Heart left ventricle (tissue), 16 donors: ENCODE measurements around the gene MCC. TPM values are rescaled to one million over a fixed set of nuclear protein-coding genes. Genes with fewer than 3 reads are reported as not detected.

Experiments
- ATAC-seq, 4 donors: fragments of 200-7000 bp; cut with Tn5 transposase; one replicate each; pipeline ENCODE4 v1.9.1; 2020 to 2022; ENCODE audit warnings: moderate library complexity in 4 of 4, mild to moderate bottlenecking in 3 of 4, moderate number of reproducible peaks in 1 of 4
- DNase-seq, 5 donors: peaks; one replicate each; pipeline ENCODE4 v3.0.0-alpha.2; 2020
- H3K27ac ChIP-seq, 12 donors: fragments of 200-600 bp; sonication (generic) in 4 of 12; one replicate each; pipeline versions ENCODE4 v1.5.0 to v1.8.0; 2016 to 2022; ENCODE audit warnings: mild to moderate bottlenecking in 2 of 12
- H3K27me3 ChIP-seq, 9 donors: fragments of 200-600 bp; sonication (generic) in 2 of 9; one replicate each; pipeline versions ENCODE4 v1.5.1 to v1.8.0; 2016 to 2022; ENCODE audit warnings: mild to moderate bottlenecking in 3 of 9
- H3K36me3 ChIP-seq, 9 donors: fragments of 200-600 bp; sonication (generic) in 2 of 9; one replicate each; pipeline versions ENCODE4 v1.5.0 to v1.8.0; 2018 to 2022; ENCODE audit warnings: mild to moderate bottlenecking in 2 of 9
- H3K4me1 ChIP-seq, 12 donors: fragments of 200-600 bp; sonication (generic) in 4 of 12; one replicate each; pipeline versions ENCODE4 v1.5.0 to v1.8.0; 2016 to 2022; ENCODE audit warnings: mild to moderate bottlenecking in 3 of 12
- H3K4me3 ChIP-seq, 12 donors: fragments of 200-600 bp; sonication (generic) in 4 of 12; one replicate each; pipeline versions ENCODE4 v1.5.0 to v1.8.0; 2017 to 2022; ENCODE audit warnings: mild to moderate bottlenecking in 9 of 12, moderate library complexity in 4 of 12
- H3K9me3 ChIP-seq, 12 donors: fragments of 200-600 bp; sonication (generic) in 4 of 12; one replicate each; pipeline versions ENCODE4 v1.5.0 to v1.8.0; 2016 to 2022; ENCODE audit warnings: mild to moderate bottlenecking in 1 of 12
- POLR2A ChIP-seq, 2 donors: fragments of 450-650 bp; IDR thresholded peaks; one replicate each; pipeline ENCODE4 v1.6.1; 2017; ENCODE audit warnings: antibody characterized with exemption in 2 of 2, mild to moderate bottlenecking in 2 of 2, moderate library complexity in 2 of 2
- WGBS, 4 donors: extraction: QIAGEN DNeasy Blood & Tissue Kit in 2 of 4; methylation state at CpG; one replicate each; pipeline versions ENCODE4 v1.1.5 to v1.1.7; 2013 to 2018; 5-methylcytosine and 5-hydroxymethylcytosine counted together
- intact Hi-C, 10 donors: fragments of 100-400 bp; cut with DNase I; formaldehyde crosslinking; loops; one replicate each; pipeline versions ENCODE4 v1.11.1 to v1.14.2; 2022
- polyA plus RNA-seq, 2 donors: library from polyadenylated mRNA; stranded (reverse); fragments of 200-250 nt; gene quantifications; one replicate each; pipeline ENCODE4 v1.2.3, GENCODE V29; 2013
- total RNA-seq, 9 donors: library from RNA; depleted of rRNA in 2 of 9; stranded (reverse); fragments of >200 nt in 2 of 9; fragmentation: NEBNext Ultra II Directional in 3 of 9; extraction: Animal tissue kit (Norgen Biotek cat#: 25700) in 3 of 9; gene quantifications; one replicate each; pipeline versions ENCODE4 v1.1.0 to v1.2.4, GENCODE V29; 2016 to 2023
- TF ChIP-seq, protein P1 (sequence below), 12 donors: fragments of 200-600 bp; sonication (generic) in 4 of 12; IDR thresholded peaks; one replicate each; pipeline versions ENCODE4 v1.5.0 to v1.8.0; 2018 to 2022; ENCODE audit warnings: antibody characterized with exemption in 12 of 12, mild to moderate bottlenecking in 5 of 12
- donor health status: ischemic (EF 13 %, LVEDD 7.1; RV severe dilation, severe dysfunction).
- donor health status: healthy with polysubstance abuse.
- donor health status: DM: no; HTN: yes; CAD: no.
- donor health status: DM: no; HTN: no; CAD: no.
- donor health status: ischemic (EF 25% LVEDD 6.9; RV normal size, moderate dysfunction).
- donor health status: ischemic (EF 25% LVEDD 5.7; RV mildly dilated, moderate dysfunction).
- donor health status: healthy.
- donor health status: DM: yes; HTN: yes; CAD: no.
- donor health status: ischemic (EF 35%, LVEDD 5.7; RV mildly dilated, moderate dysfunction).
- donor health status: nonischemic (EF 11% LVEDD 7.7; RV severe dilation, severe dysfunction).
- donor health status: DM: yes; HTN: yes; CAD: no.
- donor health status: PGD.
- donor health status: ischemic (EF 29% LVEDD 5.4; RV normal size, mild dysfunction).
- donor health status: nonischemic (EF 23%, LVEDD 6.1; RV moderate dilation, normal function).

The MCC gene
- total and polyA plus RNA-seq, 11 donors = 6.1 to 33.8 (median 24.3) TPM

GRCh38 chr5:113000466-113000865 lies 487.8 kb downstream of the MCC start:
- H3K9me3 ChIP-seq = no peaks in the 10 kb centered on the region
- WGBS, 4 donors = 73 to 83% (median 79%) methylated on average over 2 of the region's 2 CpGs
- peaks cover 0 to 14% (median 5%) of the 10 kb centered on the region in 12 donors for H3K4me1 ChIP-seq
- DNase-seq (no peak), ATAC-seq (no peak)
- TF ChIP-seq, protein P1, sequence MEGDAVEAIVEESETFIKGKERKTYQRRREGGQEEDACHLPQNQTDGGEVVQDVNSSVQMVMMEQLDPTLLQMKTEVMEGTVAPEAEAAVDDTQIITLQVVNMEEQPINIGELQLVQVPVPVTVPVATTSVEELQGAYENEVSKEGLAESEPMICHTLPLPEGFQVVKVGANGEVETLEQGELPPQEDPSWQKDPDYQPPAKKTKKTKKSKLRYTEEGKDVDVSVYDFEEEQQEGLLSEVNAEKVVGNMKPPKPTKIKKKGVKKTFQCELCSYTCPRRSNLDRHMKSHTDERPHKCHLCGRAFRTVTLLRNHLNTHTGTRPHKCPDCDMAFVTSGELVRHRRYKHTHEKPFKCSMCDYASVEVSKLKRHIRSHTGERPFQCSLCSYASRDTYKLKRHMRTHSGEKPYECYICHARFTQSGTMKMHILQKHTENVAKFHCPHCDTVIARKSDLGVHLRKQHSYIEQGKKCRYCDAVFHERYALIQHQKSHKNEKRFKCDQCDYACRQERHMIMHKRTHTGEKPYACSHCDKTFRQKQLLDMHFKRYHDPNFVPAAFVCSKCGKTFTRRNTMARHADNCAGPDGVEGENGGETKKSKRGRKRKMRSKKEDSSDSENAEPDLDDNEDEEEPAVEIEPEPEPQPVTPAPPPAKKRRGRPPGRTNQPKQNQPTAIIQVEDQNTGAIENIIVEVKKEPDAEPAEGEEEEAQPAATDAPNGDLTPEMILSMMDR (IDR thresholded peaks at IDR 0.05) = no peak
- no peak for TF ChIP-seq POLR2A (IDR thresholded peaks at IDR 0.05)
- H3K36me3 ChIP-seq = peaks cover 0 to 68% (median 56%) of the 10 kb centered on the region in 9 donors
- intact Hi-C loops = loop anchor here in 1 of 10 donors (10.0 kb wide), 1 partner anchor 604 kb away; no protein-coding TSS in a partner anchor
- no peak overlapping the region for H3K27ac ChIP-seq
- H3K4me3 ChIP-seq = no peak overlapping the region
- H3K27me3 ChIP-seq = no peaks in the 10 kb centered on the region

- Histone ChIP-seq H3K36me3 (peaks cover 0 to 68% (median 56%) of the 10 kb centered on the region in 9 donors), H3K27me3 (no peaks in the 10 kb centered on the region), H3K4me1 (peaks cover 0 to 14% (median 5%) of the 10 kb centered on the region in 12 donors), H3K9me3 (no peaks in the 10 kb centered on the region), H3K4me3 (no peak overlapping the region), H3K27ac (no peak overlapping the region)
- TF ChIP-seq, protein P1 (IDR thresholded peaks at IDR 0.05) = no peak
- TF ChIP-seq POLR2A (IDR thresholded peaks at IDR 0.05) = no peak
- ATAC-seq = no peak
- intact Hi-C loops = loop anchor here (5.0 to 10.0 kb wide), 7 partner anchors 324 to 609 kb away; partner anchors contain the start of gene YTHDC2 (in 10 of the 10)
- WGBS, 4 donors = 87 to 90% (median 87%) methylated on average over 4 of the region's 4 CpGs
- no peak for DNase-seq
These were observed 490.0 kb downstream of the MCC start for GRCh38 chr5:112998296-112998695.

GRCh38 chr5:112996830-112997374 lies 491.4 kb downstream of the MCC start:
- WGBS, 4 donors = 78 to 90% (median 86%) methylated on average over 4 of the region's 4 CpGs
- ATAC-seq = no peak
- no peak overlapping the region for H3K27ac ChIP-seq

More at GRCh38 chr5:112996830-112997374, 491.4 kb downstream of the MCC start:
- no peak for DNase-seq
- TF ChIP-seq, protein P1 (IDR thresholded peaks at IDR 0.05) = no peak
- TF ChIP-seq POLR2A (IDR thresholded peaks at IDR 0.05) = no peak
- H3K27me3 ChIP-seq = no peaks in the 10 kb centered on the region
- intact Hi-C loops = loop anchor here (2.0 to 10.0 kb wide), 10 partner anchors 325 to 610 kb away; partner anchors contain the start of gene YTHDC2 (in 10 of the 10)
- peaks cover 0 to 14% (median 5%) of the 10 kb centered on the region in 12 donors for H3K4me1 ChIP-seq
- H3K4me3 ChIP-seq = no peak overlapping the region
- H3K9me3 ChIP-seq = no peaks in the 10 kb centered on the region
- H3K36me3 ChIP-seq = peaks cover 0 to 67% (median 54%) of the 10 kb centered on the region in 9 donors
